Hepatocyte (in vitro differentiated cells): Measurements from ENCODE around the gene MICU1.

Experiments
- CTCF ChIP-seq: fragments of 200-600 bp; sonication (generic); IDR thresholded peaks from 2 replicates; pipeline ENCODE4 v1.5.1; 2016; ENCODE audit warnings: antibody characterized with exemption, mild to moderate bottlenecking; ENCODE audit not compliant: poor library complexity
- EZH2 ChIP-seq: fragments of 200-600 bp; sonication (generic); IDR thresholded peaks from 2 replicates; pipeline ENCODE4 v1.6.1; 2016; ENCODE audit warnings: antibody characterized with exemption, mild to moderate bottlenecking, borderline replicate concordance
- EZH2phosphoT487 ChIP-seq: fragments of 200-600 bp; sonication (generic); IDR thresholded peaks from one replicate; pipeline ENCODE4 v1.6.1; 2018; ENCODE audit warnings: antibody characterized with exemption, mild to moderate bottlenecking, low read depth, moderate library complexity; ENCODE audit not compliant: unreplicated experiment, severe bottlenecking

DNA sequence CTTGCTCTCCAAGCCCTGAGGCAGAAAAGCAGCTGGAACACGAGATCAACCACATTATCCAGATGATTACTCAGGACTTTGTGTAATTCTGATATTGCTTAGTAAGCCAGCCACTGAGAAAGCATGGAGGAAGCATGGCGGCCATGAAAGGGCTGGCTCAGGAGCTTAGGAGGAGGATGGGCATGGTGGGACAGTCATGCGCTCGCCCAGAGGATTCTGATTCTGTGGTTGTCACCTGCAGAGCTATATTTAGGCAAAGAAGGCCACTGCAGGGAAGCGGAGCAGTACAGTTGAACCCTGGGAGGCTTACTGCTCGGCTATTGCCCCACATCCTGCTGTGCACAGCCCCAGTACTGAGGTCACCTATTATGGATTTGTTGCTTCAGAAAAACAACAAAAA, 142.4 kb downstream of the MICU1 start:
- no peak for TF ChIP-seq CTCF
- TF ChIP-seq EZH2 = no peak
- TF ChIP-seq EZH2phosphoT487 = no peak
